Stimulated activated CD8-positive, alpha-beta memory T cell treated with anti-CD3 and anti-CD28 coated beads, Interleukin-4, amount 100 ng/mL, for 24 hours (primary cell): ENCODE results near the gene TWIST2.

Experiments used
- DNase-seq: peaks from one replicate; pipeline ENCODE4 v3.0.0-alpha.2; 2020; ENCODE audit warnings: low read depth

TWIST2 gene

DNA sequence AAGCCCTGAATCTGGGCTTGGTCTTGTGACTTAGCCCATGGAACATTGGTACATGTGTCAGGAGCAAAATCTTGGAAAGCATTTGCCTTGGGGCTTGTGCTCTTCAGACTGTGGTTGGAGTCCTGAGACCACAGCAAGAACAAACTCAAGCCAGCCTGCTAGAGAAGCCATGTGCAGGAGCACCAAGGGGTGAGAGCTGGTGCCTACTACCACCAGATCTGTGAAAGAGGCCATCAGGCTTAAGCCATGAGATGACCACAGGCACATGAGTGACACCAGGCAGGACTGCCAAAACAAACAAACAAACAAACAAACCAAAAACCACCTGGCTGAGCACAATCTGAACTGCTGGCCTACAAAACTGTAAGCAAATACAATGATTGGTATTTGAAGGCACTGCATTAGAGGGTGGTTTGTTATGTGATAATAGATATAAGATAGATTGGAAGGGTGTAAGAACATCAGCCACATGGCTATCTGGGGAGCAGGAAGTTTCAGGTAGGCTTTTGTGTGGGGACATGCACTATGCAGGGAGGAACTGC is 9.0 kb upstream of the TWIST2 start:
- no peak for DNase-seq

DNA sequence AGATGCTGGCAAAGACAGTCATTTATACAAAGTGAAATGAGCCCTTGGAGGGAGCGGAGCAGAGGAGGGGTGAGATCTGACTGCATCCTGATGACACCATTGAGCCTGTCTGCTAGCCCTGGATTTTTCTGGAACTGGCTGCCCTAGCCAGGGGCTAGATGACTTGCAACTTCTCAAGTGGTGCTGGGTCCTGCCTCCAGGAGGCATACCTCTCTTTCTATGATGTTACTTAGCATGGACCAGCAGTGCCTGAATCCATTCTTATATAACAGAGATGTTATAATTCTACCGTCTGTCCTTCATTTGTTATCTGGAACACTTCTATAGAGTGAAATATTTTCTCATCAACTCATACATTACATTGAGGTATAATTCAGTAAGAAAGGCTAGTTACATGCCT is 8.5 kb upstream of the TWIST2 start:
- no peak for DNase-seq

DNA sequence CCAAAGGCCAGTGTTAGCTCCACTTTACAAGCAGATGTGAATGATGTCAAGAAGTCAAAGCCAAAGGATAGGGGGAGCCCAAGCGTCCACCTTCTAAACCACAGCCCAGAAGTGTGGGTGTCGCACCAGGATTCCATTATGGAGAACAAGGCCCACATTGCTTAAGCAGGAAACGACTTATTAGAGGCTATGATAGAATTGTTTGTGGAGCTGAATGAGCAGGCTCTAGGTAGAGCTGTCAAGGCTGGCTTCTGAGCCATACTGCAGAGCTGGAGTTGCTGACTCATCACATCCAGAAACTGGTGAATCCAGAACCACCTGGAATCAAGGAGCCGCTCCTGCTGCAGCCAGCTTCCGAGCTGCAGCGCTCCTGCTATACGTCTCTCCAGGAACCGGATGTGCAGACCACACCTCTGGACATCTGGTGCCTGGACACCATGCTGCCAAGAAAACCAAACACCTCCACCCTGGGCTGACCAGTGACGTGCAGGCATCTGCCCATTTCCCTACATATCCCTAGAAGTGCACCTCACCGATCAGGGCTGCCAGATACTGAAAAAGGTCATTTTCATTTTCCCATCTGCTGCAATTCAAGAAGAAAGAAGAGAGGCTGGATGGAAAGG is 6.2 kb upstream of the TWIST2 start:
- DNase-seq, result no peak

DNA sequence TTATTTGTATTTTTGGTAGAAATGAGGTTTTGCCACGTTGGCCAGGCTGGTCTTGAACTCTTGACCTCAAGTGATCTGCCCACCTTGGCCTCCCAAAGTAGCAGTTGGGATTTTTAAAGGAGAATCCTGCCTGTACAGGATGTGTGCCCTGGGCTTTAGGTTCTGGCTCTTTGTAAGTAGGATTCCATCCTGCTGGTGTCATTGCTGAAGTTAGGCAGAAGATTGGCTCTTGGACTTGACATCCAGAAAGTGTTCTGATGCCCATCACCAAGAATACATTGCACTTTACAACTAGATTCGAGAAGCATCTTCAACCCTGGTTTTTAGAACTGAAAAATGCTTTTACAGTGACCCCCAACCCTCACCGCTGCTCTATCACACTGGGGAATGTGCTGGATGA is 4.4 kb upstream of the TWIST2 start:
- DNase-seq, result no peak

DNA sequence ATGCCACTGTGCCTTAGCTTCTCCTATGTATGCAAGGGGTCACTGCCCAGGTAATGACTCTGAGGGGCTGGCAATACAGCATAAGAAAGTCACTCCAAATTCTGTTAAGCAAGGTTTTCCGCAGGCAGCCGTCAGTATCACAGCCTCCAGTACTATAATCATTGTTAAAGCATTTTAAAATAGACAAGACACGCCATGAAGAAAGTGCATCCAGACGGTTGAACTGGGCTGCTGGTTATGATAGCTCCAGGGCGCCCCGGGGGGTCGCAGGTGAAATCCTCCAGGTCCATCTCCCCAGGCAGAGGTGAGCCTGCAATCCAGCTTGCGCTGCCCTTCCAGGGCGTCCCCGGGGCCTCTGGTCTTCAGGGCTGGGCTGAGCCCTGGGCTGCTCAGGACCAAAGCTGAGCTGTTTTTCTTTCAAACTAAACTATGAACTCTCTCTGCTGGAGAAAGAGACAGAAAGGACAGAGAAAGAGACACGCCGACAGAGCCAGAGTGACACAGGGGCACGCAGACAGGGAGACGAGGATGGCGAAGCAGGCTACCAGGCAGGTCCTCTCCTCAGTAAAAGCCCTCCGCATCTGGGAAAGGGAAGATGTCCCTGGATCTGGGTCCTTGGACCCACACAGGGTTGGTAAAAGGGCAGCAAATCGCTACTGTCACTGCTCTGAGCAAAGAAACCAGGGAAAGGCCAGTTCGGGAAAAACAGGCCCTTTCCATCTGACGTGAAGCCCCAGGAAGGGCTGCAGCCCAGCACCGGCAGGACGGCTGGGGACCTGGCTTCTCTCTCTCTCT is 2.1 kb upstream of the TWIST2 start:
- DNase-seq, result no peak

DNA sequence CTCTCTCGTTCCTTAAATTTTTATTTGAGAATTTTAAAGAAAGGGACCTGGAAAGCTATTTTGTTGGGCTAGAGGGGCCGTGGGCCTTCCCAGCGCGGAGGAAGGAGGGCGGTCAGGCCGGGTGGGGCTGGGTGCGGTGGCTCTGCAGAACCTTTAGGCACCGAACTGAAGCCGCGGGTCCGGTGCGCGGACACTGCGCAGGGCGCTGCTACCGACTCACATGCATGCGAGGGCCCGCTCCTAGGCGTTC is 1.6 kb upstream of the TWIST2 start:
- no peak for DNase-seq

DNA sequence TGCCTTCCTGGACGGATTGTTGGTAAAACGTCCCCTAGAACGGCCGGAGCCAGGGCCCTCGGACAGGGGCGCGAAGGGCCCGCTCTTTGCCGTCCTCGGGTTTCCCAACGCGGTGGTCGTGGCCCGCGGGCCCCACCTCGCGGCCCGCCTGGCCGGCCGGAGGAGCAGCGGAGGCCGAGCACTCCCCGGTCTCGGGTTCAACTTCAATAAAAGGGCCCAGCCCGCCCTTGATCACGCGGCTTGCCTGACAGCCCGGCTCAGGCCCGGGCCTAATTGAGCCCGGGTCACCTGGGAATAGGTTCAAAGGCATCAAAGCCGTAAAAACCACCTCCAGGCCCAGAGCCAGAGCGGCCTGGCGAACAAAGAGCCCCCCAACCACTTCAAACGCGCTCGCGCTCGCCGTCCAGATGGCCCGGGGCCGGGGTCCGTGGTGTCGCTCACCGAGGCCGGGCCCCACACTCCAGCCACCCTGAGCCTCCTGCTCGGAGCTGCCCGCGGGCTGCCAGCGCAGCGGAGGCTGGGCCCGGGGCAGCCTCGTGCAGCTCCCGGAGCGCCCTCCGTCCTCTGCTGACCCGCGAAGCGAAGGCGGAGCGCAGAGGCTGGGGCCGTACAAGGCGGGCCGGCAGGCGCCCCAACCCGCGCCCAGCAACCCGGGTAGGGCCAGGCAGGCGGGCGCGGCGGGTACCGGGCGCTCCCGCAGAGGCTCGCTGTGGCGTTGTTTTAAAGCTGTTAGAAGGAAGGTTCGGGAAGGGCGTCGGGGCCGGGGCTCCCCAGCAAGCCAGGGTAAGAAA is 1.1 kb upstream of the TWIST2 start:
- DNase-seq, result no peak

DNA sequence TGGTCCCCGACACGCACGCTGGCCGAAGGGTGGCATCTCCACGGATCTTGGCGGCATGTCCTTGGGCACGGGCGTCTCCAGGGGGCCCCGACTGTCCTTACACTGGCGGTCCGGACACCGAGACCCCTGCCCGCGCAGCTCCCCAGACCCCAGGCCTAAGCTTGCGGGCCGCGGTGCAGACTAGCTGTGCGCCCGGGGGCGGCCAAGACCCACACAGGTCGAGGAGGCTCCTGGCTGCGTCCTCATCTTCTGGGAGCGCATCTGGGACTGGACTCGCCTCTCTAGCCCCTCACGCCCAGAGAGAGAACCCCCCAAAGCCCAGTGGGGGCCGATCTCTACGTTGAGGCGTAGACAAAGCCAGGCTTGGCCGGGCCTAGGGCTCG is 475 bp upstream of the TWIST2 start:
- no peak for DNase-seq

DNA sequence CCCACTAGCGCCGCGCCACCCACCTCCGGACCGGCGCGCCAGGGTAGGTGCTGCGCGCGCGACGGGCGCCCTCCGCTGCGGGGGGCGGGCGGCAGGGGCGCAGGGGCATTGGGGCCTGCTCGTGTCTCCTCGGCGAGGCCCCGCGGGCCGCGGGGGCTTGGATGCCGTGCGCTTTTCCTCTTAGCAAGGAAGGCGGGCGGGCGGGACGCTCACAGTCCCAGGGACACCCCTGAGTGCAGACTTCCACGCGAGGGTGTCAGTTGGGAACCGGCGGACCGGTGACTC is 748 bp downstream of the TWIST2 start:
- DNase-seq, result no peak

DNA sequence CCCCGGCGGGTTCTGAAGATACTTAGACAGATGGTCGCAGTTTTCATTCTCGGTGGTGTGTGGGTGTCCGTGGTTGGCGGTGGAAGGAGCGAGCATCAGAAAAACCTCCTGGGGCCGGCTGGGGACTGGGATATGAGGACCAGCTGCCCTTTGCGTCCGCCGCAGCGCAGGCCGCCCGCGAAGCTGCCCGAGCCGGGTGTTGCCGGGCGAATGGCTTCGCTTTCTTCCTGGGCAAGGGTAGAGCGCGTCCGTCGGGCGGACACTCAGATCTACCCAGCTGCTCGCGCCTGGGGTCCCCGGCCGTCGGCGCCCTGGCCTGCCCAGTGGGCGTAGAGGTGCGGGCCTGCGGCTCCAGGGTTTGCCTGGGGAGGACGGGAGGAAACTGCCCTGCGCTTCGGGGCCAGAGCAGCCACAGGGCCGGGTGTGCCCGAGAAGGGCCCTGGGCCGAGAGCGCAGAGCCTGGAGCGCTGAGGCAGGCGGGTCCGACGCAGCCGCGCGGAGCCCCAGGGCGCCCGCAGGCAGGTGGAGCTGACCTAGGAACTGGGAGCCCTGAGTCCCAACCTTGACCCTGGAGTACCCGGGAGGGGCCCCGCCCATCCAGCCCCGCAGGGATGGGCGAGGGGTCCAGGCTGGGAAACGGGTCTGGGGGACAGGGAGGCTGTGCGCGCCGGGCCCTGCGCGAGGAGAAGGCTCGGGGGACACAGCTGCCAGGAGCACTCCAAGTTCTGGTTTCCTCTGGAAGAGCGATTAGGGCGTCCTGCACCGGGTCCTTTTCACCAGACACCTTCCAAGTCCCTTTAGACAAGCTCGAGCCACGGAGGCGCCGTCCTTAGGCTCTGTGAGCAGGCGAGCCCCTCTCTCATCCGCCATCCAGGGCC is 1.3 kb downstream of the TWIST2 start:
- no peak for DNase-seq

DNA sequence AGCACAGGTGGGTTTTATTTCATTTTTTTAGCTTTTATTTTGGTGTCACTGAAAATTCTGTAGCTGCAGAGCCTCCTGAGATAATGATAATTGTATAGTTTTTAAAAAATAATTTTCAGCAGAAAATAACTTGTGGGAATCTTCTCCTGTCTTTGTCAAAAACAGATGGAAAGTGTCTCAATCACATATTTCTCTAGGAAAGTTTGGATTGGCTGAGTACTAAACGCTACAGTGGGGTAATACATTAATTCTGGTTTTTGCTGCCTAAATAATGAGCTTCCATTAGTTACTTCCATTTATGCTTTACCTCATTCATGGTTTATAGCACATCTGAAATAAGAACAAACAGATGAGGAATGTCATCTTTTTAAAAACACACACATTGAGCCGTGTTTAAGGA is 2.2 kb downstream of the TWIST2 start:
- DNase-seq, result no peak

DNA sequence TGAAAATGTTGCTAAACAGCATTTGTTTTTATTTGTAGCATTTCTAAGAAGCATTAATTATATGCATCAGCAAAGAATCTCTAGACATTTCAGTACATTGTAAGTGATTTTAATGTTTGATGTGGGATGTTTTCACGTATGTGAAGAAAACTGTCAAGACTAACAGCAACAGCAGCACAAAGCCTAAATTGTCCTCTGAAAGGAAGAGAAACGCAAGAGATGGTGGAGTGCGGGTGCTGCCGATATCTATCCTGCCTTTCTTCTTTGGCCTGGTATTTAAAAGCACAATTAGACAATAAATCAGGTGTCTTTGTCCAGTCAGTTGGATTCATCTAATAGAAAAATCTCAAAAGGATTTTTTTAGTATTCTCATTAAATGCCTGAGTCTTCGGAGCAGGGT is 3.1 kb downstream of the TWIST2 start:
- no peak for DNase-seq

DNA sequence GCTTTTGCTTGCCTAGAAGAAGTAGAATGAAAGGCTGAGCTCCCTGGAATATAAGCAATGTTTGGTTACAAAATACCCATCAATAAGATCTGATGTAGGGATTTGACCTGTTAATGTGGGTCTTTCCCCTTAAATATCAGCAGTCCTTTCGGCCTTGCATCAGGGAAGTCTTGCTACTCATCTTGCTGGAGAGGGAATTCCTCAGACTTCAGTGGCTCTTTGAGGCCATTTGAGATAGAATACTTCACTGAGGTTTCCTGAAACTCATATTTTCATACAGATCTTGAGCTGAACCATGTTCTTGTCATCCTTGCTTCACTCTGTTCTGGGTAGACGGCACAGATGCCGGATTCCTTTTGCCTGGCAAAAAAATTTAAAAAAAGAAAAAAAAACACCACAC is 3.9 kb downstream of the TWIST2 start:
- DNase-seq, result no peak

DNA sequence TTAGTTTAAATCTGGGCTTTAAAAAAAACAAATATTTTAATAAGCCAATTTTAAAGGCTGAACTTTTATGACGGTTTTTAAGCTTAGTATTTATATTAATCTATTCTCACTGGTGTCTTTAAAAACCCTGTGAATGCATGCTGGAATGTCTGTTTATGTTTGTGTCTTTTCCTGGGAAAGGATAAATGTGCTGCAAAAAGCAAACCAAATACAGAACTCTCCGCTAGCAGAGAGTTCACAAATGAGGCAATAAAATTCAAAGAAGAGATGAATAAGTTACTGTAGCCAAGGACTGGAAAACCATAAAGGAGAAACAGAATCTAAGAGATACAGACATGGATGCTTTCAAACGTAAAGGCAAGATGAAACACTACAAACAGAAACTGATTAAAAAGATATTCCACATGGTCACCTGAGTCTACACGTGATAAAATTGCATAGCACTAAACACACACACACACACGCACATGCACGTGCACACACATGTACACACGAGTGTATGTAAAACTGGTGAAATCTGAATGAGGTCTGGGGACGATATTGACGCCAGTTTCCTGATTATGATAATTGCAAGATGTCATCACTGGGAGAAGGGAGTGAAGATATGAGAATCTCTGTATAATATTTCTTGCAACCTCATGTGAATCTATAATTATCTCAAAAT is 4.5 kb downstream of the TWIST2 start:
- DNase-seq, result no peak

DNA sequence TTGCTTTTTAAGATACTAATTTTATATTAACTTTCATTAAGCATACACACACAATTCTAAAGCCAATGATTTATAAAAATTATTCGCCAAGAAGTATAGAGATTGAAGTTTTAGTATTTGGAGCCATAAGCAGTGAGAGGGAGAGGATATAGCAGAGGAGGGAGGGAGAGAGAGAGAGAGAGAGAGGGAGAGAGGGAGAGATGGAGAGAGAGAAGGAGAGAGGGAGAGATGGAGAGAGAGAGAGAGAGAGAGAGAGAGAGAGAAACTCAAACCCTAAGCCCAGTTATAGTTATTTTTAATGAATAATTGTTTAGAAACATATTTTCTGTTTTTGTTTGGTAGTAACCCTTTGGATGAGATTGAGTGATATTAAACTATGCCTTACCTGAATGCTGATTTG is 5.3 kb downstream of the TWIST2 start:
- DNase-seq, result no peak

DNA sequence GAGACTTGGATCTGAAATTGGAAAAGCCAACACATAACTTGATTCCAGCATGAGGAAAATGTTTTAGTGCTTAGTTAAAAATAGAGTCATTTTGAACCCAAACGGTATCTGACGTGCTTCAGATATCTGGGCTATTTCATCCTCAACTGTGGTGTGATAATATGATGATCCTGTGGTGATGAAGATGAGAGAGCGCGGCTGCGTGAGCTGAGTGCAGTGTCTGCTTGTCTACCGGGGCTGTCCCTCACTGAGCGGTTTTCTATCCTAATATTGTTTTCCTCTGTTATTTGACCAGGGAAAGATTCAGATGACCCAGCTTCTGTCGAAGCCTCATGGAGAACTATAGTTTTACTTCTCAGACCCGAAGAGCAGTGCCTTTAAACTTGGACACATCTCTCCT is 5.8 kb downstream of the TWIST2 start:
- no peak for DNase-seq

DNA sequence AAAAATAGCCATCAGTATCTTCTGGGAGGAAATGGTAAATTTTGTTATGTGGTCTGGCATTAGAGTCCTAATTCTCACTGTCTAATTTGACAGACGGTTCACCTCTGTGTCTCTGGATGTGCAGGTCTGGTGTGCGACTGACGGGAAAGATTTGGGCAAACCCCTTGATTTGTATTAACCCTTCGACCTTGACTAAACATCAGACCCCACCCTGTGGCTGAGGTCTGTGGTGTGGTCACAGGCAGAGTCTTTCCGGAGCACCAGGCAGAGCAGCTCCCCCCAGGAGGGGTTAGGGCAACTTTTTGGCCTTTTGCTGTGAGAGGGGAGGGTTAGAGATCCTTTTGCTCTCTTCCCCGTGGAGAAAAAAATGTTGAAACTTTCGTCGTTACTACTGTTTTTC is 6.4 kb downstream of the TWIST2 start:
- DNase-seq, result no peak

DNA sequence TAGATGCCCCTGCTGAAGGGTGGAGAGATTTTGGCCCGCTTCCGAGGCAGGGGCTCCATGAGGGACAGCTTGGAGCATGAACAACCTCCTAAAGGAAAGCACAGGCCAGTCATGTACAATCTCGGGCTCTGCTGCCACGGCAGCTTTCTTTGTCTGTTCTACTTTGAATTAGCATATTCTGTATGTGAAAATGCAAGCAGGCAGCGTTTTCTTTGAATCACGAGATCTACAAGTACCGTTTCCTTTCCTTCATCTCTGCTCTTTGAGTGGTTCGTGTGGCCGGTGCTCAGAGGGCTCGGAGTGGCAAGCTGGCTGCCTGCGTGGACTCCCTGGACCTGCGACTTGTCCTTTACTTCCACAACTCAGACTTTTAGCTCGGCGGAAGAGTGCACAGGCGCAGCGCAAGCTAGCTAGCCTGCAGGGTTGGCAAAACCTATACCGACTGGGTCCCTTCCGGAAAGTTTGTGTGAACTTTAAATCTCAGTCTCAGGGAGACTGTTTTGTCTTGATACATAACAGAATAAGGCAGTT is 6.9 kb downstream of the TWIST2 start:
- no peak for DNase-seq

DNA sequence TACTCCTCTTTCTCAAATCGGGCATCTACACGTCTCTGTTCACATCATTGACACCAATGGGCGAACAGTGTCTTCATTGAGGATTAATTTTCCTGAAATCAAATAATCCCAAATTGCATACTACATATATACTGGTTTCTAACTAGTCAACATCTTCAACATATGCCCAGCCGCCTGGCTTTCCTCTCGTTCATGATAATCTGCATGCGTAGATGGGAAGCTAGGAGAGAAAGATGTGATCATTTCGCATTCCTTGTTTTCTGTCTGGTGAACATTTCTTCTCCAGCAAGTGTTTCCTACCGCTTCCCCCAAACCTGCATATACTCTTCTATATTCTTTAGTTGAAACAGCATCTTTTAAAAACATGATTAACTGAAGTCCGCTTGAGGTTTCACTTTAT is 7.4 kb downstream of the TWIST2 start:
- no peak for DNase-seq

DNA sequence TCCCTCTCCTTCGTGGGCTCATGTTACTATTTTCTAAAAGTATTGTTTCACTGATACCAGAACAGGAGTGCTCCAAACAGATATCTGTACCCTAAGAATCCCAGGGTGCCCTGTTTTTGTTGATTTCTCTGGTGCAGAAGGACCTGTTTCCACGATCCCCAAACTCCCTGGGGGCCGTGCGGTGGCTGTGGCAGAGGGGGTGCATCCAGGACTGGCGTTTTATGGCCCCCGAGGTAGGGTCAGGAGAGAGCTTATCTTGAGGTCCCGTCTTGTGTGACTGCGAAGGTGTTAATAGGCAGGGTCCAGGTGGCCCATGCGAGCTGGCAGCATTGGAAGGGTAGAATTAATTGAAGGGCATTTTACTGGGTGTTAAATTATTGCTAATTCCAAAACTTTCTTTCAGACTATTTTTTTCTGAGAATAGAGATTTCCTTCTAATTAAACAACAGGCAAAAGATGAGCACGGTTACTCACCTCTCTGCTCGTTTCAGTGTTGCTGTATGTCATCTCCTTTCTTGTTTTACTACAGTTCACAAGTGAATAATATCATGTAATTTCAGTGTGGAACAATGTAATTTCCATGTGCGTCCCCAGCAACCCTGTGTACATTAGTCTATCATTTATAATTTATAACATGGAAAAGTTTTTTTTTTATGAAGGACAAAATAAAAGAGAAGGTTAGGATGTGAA is 8.2 kb downstream of the TWIST2 start:
- no peak for DNase-seq
